VCaP (cell line): ENCODE data around the gene RASSF8.

Experiments used
- H3K27ac ChIP-seq: fragments of 450-650 bp; 2 replicates; pipeline ENCODE4 v1.5.1; 2017
- CTCF ChIP-seq: fragments of 450-650 bp; conservative IDR thresholded peaks from 2 replicates; pipeline ENCODE4 v1.5.1; 2017; ENCODE audit warnings: mild to moderate bottlenecking, moderate library complexity

Gene RASSF8

GRCh38 chr12:26128168-26128567 lies 169.7 kb downstream of the RASSF8 start:
- H3K27ac ChIP-seq = no peak overlapping the region
- no peak for TF ChIP-seq CTCF
